Measurements from ENCODE around the gene ANKRD9.

ANKRD9 gene

DNA sequence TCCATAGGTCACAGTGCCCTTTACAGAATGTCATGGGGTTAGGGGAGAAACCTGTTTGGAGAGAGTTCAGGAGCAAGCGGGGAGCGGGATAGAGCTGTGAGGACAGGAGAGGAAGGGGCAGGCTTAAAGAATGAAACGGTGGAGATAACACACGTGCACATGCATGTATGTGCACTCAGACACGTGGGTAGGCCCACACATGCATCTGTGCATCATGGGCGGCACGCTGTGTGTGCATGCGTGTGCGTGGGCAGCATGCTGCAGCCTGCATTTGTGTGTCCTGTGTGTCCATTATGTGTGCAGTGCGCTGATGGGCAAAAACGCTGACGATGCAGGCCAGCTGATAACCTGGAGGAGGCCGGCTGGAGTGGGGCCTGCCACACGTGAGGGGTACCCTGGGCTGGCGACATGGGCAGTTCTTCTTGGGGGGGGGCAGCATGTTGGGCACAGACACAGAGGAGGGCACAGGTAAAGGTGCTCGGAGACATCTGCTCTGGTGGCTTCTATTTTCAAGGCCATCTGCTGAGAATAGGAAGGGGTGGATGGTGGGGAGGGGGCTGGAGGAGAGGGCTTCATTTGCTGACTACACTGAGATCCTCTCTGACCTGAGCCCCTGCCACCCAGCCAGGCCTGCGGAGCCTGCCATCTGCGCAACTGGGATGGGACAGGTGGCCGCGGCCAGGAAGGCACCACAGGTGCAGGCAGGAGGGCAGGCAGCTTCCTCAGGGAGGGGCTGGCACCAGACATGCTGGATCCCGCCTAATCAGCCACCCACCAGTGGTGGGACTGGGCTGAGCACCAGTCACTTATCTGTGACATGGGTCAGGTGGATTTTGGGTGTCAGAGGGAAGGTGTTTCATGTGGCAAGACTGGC, 4.6 kb upstream of the ANKRD9 start:
- no peak for DNase-seq (ENCODE audit: low read depth in 2 of 3, low spot score in 2 of 3)

DNA sequence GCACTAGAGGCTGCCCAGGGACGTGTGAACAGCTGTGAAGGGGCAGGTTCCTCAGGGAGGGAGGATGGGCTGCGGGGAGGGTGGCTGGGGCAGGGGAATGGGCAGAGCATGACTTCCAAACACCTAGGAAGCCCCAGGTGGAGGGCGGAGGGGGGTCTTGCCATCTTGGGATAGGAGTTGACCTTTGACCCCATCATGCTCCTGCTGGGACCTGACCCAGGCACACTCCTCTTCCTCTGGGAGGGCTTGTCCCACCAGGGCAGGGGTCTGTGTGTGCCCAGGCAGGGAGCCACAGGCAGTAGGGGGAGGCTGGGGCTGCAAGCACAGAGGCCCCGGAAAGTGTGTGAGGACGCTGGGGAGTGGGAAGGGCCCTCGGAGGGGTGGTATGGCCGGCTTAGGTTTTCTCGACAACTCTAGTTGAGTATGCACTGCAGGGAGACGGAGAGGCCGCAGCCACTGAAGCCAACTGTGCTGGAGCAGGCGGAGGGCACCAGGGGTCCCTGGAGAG, 3.3 kb upstream of the ANKRD9 start:
- no peak for DNase-seq (ENCODE audit: low read depth in 2 of 3, low spot score in 2 of 3)

DNA sequence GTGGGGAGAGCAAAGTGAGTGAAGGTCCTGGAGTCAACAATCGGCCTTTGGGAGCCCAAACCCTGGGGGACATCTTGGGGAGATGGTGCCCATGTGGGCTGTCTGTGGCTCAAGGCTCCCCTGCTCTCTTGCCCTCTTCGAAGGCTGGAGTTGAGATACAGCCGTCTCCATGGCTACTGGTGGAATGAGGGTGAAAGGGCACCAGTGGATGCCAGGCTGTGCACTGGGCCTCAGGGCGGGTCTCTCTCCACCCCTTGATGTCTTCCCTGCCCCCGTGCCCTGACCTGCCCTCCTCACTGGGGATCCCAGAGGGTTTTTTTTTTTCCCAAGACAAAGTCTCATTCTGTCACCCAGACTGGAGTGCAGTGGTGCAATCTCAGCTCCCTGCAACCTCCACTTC, 2.0 kb upstream of the ANKRD9 start:
- no peak for DNase-seq (ENCODE audit: low read depth in 2 of 3, low spot score in 2 of 3)

DNA sequence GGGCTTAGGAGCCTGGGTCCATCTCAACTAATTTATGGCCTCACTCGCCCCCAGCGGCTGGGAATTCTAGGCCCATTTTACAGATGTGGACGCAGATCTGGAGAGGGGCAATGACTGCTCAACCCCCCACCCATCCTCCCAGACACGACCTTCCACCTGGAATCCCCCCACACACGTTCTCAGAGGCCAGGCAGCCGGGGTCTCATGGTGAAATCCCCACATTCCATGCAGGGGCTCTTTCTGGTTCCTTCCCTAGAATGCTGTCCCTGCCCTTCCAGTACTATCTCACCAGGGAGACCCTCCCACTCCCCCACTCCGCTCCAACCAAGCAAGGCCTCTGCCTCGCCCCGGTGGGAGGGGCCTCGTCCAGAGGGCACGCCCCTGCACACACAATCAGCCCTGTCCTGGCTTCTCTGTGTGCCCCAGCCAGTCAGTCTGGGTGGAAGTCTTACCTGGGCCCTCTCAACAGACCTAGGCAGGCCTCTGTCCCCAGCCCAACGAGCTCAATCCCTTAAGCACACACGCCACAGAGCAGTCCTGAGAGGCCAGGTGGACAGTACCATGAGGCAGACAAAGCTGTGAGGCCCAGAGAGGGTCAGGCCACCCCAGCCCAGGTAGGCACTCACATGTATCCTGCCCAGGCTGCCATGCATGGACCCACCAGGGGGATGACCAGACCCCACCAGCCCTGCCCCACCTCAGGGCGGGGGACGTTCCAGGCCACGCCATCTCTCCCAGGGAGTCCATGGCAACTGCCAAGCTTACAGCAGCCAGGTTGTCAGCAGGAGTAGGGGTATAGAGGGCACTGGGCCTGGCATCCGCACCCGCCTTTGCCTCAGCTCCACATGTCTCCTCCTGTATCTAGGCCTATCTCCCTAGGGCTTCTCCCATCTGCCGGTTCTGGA, 1.3 kb upstream of the ANKRD9 start:
- DNase-seq (ENCODE audit: low read depth in 2 of 3, low spot score in 2 of 3), result no peak

DNA sequence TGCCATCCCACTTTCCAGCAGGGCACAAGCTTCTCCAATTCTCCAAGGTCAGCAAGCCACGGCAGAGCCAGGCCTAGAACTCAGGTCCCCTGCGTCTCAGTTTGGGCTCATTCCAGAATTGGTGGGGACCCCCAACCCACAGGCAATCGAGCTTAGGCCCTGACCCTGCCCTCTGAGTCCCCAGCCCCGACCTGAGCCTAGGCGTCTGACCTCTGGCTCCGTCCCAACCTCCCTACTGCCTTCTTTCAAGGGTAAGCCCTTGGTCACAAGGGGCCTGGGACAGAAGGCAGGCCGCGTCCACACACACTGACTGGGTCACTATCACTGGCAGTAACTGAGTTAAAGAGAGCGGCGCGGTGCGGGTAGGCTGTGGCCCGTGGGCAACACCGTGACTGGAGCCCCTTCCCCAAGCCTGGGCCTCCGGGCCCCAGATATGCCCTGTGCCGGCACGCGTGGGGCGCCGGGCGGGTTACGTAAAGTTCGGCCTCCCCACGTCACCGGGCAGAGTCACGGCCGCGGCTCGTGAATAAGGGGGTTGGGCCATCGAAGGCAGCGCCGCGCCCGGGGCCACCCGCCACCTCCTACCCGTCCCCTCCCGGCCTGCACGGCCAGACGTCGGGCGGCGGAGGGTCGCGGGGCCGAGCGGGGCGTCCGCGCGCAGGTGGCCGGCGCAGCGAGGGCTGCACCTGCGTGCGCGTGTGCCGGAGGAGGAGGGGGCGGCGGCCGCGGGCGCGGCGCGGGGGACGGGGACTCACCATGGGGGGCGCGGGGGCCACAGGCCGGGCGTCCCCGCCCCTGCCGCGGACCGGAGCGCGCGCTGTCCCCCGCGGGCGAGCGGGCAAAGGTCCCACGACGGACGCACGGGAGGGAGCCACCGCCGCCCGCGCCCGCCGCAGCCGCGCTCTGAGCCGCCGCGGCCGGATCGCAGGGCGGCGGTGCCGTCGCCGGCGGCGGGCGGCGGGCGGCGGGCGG, 516 bp downstream of the ANKRD9 start:
- DNase-seq (ENCODE audit: low read depth in 2 of 3, low spot score in 2 of 3), result no peak

DNA sequence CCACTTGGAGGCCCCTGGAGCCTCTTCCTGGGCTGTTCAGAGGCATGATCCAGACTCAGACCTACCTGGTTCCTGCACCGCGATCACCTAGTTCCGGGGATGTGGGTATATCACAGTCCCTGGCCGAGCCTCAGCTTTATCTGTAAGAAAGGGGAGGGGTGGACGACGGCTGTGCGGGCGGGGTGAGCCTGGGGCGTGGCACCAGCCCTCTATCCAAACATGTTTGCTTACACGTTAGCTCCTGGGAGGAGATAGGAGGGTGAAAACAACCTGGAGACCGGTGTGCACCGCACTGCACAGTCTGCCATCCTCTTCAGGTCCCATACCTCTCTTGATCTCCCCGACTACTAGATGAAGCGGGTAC, 1.2 kb downstream of the ANKRD9 start:
- DNase-seq (ENCODE audit: low read depth in 2 of 3, low spot score in 2 of 3), result no peak

DNA sequence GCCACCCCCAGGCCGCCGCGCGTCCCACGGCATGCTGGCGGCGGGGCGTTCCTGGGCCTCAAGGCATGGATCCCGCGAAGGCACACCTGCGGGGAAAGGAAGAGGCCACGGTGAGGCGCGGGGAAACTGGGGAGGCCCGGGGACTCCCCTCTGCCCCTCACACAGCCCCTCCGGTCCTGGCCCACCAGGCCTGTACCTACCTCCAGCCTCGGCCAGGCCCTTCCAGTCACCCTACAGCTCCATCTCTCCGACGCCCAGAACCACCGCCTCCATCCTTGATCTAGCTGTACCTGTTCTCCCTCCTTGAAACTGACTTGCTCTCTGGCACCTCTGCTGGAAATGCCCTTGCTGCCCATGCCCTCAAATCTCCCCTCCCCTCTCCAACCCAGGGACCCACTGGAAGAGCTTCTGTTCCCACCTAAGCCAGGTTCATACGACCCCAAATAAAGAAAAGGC, 1.7 kb downstream of the ANKRD9 start:
- DNase-seq (ENCODE audit: low read depth in 2 of 3, low spot score in 2 of 3), result no peak

DNA sequence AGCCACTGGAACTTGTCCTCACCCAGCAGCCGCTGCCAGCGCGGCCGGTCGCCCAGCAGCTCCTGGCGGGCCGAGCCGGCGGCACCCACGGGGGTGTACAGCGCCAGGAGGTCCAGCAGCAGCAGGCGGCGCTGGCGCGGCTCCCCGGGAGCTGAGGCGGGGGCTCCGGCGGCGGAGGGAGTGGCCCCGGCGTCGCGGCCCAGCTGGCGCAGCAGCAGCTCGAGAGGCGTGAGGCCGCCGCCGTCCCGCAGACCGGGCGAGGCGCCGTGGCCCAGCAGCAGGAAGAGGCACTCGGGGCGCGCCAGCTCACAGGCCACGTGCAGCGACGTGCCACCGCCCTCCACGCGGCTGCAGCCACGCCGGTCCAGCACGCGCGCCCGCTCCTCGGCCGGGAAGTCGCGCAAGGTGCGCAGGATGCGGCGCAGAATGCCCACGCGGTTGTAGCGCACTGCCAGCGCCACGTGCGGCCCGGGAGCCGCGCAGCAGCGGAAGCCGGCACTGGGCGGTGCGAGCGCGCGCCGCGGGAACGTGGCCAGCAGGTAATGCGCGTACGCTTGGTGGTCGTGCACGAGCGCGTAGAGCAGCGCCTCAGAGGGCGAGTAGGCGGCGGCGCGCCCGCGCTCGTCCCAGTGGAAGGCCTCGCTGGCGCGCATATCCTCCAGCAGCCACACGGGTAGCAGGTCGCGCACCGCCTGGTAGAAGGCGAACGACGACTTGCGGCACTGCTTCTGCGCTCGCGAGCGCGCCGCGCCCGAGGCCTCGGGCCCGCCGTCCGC, 2.3 kb downstream of the ANKRD9 start:
- no peak for DNase-seq (ENCODE audit: low read depth in 2 of 3, low spot score in 2 of 3)

DNA sequence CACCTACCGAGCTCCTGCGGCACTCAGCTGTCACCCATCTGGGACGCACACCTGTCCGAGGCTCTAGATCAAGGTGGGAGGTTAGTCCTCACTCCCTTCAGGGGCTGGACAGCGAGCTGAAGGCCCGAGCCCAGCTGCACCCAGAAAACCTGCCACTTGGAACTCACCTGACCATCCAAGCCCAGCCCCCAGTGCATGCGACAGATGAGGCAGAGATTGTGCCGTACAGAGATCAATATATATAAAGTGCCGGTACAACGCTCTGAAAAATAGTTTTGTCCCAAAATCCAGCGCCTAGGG, 3.0 kb downstream of the ANKRD9 start:
- no peak for DNase-seq (ENCODE audit: low read depth in 2 of 3, low spot score in 2 of 3)

DNA sequence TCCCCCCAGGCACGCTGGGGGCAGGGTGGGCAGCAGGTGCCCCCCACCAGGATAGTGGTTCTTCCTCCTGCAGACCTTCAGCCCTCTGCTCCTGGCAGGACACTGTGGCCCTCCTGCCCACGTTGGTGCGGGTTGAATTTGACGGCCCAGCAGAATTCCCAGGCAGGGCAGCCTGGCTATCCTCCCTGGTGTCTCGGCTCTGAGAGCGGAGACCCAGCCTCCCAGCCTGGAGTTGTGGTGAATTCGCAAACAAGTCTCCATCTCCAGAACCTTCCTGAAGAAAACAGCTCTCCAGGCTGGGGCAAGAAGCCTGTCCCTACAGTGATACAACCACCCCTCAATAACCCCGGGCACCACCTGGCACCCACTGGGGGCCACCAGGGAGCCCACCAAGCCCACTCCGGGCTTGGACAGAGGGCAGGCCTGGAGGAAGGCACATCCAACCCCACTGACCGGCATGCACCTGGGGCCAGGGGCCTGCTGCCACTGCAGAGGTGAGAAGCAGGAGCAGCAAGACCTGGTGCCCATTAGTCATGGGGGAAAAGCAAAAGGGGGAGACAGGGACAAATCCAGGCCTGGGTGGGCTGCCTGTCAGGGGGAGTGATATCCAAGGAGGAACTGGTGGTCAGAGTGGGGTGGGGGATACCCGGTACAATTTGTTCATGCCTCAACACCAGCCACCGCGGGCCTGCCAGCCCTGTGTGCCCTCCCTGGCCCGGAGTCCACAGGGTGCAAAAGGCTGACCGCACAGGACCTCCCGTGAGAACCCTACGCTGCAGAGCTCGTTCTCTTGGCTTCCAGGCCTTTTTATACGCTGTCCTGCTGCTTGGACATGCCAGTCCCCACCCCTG, 3.6 kb downstream of the ANKRD9 start:
- no peak for DNase-seq (ENCODE audit: low read depth in 2 of 3, low spot score in 2 of 3)

DNA sequence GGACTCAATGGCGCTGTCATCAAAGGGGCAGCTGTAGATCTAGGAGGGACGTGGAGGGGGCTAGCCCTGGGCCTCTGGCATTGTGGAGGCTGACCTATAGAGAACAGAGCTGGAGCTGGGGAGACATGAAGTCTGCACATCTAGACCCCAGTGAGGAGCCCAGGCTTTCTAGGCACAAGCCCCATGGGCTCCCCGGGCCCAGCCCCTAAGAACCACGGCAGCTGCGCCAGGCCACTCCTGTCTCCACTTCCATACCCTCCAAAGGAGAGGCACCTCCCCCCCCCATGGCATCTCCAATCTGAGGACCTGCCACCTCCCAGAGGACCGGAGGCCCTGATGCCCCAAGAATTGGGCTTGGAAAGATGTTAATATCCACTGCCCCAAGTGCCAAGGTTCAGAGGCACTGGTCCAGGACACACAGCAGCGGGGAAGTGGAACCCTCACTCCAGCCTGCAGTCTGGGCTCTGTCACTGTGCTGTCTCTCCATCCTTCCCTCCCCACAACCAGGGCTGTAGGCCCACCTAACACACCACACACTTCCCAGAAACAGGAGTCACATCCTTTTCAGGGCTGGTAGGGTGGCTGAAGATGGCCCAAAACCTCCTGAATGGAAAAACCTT, 4.5 kb downstream of the ANKRD9 start:
- no peak for DNase-seq (ENCODE audit: low read depth in 2 of 3, low spot score in 2 of 3)

DNA sequence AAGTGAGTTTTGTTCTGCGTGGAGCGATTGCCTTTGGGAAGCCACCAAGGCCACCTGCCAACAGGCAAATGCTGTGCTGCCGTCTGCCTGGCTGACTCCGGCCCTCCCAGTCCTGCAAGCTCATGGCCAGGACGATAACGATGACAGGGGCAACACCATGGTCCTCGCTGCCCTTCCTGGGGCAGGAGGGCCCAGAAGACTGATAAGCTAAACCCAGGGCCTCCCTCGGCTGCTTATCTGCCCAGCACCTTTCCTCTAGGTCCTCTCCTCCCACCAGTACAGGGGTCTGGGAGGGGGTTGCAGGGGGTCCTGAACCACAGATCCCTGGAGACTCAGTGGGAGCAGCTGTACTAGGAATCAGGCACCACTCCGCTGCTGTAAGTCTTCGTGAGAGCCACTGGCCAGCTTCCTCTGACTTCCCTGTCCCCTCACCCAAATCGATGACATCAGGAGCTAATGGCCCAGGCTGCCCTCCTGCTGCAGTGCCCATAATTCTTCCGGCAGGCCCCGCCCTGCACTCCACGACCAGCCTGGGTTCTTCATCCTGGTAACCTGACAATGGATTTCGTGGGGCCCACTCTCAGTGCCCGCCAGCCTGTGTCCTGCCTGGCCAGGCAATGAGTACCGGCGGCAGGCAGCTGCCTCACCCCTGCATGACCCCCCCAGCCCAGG, 5.1 kb downstream of the ANKRD9 start:
- DNase-seq (ENCODE audit: low read depth in 2 of 3, low spot score in 2 of 3), result no peak

DNA sequence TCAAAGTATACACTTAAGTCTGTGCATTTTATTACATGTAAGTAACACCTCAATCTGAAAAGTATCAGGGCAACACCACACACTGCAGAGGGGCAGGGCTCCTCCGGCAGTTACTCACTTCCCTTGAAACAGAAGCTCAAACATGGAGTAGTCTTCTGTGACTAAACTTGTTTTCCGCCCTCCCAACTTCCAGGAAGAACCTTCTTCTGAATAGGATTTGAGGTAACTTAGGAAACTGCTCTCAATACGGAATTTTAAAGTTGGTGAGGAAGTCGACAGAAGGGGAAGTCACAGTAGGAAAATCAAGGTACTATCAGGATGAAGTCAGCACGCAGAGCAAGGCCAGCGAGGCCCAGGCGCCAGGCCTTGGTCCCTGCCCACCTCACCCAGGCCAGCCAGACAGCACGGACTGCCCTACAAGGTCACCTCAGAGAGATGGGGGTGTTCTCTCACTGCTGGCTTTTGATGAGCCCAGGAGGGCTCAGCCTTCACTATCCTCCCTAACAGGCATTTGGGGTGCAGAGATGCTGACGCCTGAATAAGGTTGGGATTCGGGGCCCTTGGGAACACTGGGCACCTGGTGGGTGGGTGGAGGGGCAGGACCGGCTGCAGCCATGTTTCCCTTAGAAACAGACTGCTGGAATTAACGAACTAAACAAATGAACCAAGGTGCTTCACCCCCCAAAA, 5.8 kb downstream of the ANKRD9 start:
- no peak for DNase-seq (ENCODE audit: low read depth in 2 of 3, low spot score in 2 of 3)

DNA sequence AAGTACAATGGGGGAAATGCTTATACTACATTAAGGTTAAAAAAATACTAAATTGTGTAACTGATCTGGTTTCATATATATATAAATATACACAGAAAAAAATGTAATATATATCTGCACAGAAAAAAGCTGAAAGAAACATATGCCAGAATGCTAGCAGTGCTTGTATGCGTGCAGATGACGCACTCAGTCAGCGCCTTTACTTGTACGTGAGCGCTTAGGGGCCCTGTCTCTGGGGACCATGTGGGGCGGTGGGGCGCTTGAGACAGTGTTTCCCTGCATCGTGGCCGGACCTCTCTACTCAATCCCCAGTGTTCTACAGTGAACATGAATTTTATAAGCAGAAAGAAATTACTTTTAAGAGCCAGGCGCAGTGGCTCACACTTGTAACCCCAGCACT, 7.0 kb downstream of the ANKRD9 start:
- no peak for DNase-seq (ENCODE audit: low read depth in 2 of 3, low spot score in 2 of 3)

DNA sequence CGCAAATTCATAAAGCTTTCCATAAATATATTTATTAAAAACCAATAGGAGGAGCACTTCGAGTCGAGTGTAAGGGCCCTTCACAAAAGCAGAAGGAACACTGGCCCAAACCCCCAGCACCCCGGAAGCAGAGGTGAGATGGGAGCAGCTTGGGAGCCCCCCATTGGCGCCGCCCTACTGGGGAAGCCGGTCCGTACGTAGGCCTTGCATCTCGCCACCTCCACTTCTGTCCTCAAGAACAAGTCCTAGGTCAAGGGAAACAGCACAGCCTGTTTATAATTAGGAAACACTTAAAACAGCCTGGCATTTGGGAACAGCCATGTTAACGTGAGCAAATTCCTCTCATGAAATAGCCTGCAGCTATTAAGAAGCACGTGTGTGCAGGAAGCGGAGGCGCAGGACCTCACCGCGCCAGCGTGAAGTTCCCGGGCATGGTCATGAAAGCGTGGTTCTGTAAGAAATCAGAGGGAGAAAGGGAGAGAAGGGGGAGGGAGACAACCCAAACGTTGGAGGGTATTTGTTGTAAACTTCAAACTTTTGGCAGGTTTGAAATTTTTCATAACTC, 7.7 kb downstream of the ANKRD9 start:
- no peak for DNase-seq (ENCODE audit: low read depth in 2 of 3, low spot score in 2 of 3)

DNA sequence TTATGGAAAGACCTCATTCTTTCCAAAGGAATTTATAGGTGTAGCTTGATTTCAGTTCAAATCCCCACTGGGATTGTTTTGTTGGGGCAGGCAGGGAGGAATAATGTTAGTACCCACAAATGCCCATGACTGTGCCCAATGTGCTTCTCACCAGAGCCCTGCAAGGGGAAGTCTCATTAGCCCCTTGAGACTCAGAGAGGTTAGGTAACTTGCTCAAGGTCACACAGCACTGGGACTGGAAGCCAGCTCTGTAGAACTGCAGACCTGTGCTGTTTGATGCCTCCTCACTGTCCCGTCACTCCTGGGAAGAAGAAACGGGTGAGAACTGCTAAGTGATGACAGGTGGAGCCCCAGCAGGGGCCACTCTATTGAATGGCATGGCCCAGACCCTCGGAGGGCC, 8.9 kb downstream of the ANKRD9 start:
- DNase-seq (ENCODE audit: low read depth in 2 of 3, low spot score in 2 of 3), result no peak

DNA sequence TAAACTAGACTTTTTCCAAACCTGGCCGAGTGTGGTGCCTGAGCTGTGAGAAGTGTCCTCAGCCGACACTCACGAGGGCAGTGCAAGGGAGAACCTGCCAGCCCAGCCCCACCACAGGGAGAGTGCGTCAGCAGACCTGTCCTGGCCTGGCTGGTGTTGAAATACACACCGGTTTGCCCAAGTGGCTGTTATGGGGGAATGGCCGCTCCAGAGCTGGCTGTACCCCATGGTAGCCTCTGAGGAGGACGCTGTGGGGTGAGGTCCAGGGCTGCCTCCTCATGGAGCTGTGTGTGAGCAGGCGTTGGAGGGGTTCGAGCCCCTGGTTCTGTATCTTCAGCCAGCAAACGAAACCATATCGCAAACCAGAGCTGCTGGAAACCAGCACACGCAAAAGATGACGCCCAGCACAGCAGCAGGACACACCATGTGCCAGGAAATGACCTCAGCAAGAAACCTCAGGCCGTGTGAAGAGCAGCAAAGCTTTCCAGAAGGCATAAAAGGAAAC, 9.4 kb downstream of the ANKRD9 start:
- DNase-seq (ENCODE audit: low read depth in 2 of 3, low spot score in 2 of 3), result no peak

Data from activated CD8-positive, alpha-beta memory T cell treated with anti-CD3 and anti-CD28 coated beads for 48 hours (primary cell).